IMR-90 (cell line): ENCODE results near the gene KRT1. TPM values are rescaled to one million over a fixed set of nuclear protein-coding genes. Genes with fewer than 3 reads are reported as not detected.

ENCODE experiments used
- ATAC-seq: fragments of 200-7000 bp; cut with Tn5 transposase; 2 replicates; pipeline ENCODE4 v1.9.1; 2020; ENCODE audit warnings: low read depth, mild to moderate bottlenecking, moderate library complexity
- BruUV-seq: library from RNA; stranded (reverse); fragments of 400-500 nt; replicated peaks from 2 replicates; lab custom pipeline; 2021; lab: Mats Ljungman, UMichigan
- CTCF ChIA-PET: fragments of 300-600 bp; formaldehyde crosslinking; extraction: SDS; loops from one replicate; lab custom pipeline; 2021; ENCODE audit warnings: antibody characterized with exemption; lab: Yijun Ruan, JAX
- POLR2A ChIA-PET: fragments of 300-600 bp; sonication (Branson Sonifier 250); formaldehyde crosslinking; loops from one replicate; lab custom pipeline; 2022; ENCODE audit warnings: antibody characterized with exemption; ENCODE audit not compliant: unreplicated experiment; lab: Charles Lee
- DNase-seq: peaks from one replicate; pipeline ENCODE4 v3.0.0; 2013
- H2AFZ ChIP-seq: replicated peaks from 2 replicates; pipeline ENCODE3; 2013; ENCODE audit warnings: low read length, mild to moderate bottlenecking; ENCODE audit not compliant: poor library complexity
- H2AK5ac ChIP-seq: 2 replicates; pipeline ENCODE4 v1.6.1; 2013; ENCODE audit warnings: low read depth, low read length, inconsistent platforms
- H2AK9ac ChIP-seq: replicated peaks from 2 replicates; pipeline ENCODE3; 2013; ENCODE audit warnings: mild to moderate bottlenecking, low read depth, low read length, moderate library complexity; ENCODE audit not compliant: poor library complexity
- H2BK120ac ChIP-seq: 2 replicates; pipeline ENCODE4 v1.6.1; 2013; ENCODE audit warnings: low read depth, low read length, inconsistent platforms
- H2BK15ac ChIP-seq: 3 replicates; pipeline ENCODE4 v1.6.1; 2013; ENCODE audit warnings: low read depth, low read length, inconsistent platforms
- H2BK20ac ChIP-seq: 2 replicates; pipeline ENCODE4 v1.6.1; 2013; ENCODE audit warnings: low read depth, mild to moderate bottlenecking, inconsistent platforms, low read length, moderate library complexity
- H2BK5ac ChIP-seq: 2 replicates; pipeline ENCODE4 v1.6.1; 2013; ENCODE audit warnings: mild to moderate bottlenecking, low read depth, low read length, inconsistent platforms; ENCODE audit not compliant: poor library complexity, severe bottlenecking
- H3K14ac ChIP-seq: replicated peaks from 2 replicates; pipeline ENCODE4 v1.6.1; 2013; ENCODE audit warnings: low read depth, low read length, inconsistent platforms
- H3K18ac ChIP-seq: 2 replicates; pipeline ENCODE4 v1.6.1; 2013; ENCODE audit warnings: low read depth, low read length, control low read depth
- H3K23ac ChIP-seq: 2 replicates; pipeline ENCODE4 v1.6.1; 2013; ENCODE audit warnings: low read depth, low read length, inconsistent platforms
- H3K27ac ChIP-seq: 2 replicates; pipeline ENCODE4 v1.5.1; 2013; ENCODE audit warnings: mild to moderate bottlenecking, control low read depth, low read length; ENCODE audit not compliant: insufficient read depth
- H3K27me3 ChIP-seq: 2 replicates; pipeline ENCODE4 v1.6.1; 2013; ENCODE audit warnings: low read length; ENCODE audit not compliant: control insufficient read depth, insufficient read depth
- H3K36me3 ChIP-seq: 2 replicates; pipeline ENCODE4 v1.6.1; 2013; ENCODE audit warnings: low read length, mixed read lengths; ENCODE audit not compliant: control insufficient read depth, insufficient read depth
- H3K4ac ChIP-seq: 2 replicates; pipeline ENCODE4 v1.6.1; 2013; ENCODE audit warnings: low read depth, low read length, inconsistent platforms
- H3K4me1 ChIP-seq: 2 replicates; pipeline ENCODE4 v1.6.1; 2013; ENCODE audit warnings: low read length, mixed read lengths; ENCODE audit not compliant: control insufficient read depth, insufficient read depth
- H3K4me2 ChIP-seq: 2 replicates; pipeline ENCODE4 v1.6.1; 2013; ENCODE audit warnings: low read depth, mild to moderate bottlenecking, control low read depth, low read length, moderate library complexity
- H3K4me3 ChIP-seq: 2 replicates; pipeline ENCODE4 v1.5.1; 2013; ENCODE audit warnings: low read depth, mild to moderate bottlenecking, control low read depth, low read length, moderate library complexity; ENCODE audit not compliant: insufficient read depth
- H3K56ac ChIP-seq: 2 replicates; pipeline ENCODE4 v1.6.1; 2013; ENCODE audit warnings: low read length, inconsistent platforms; ENCODE audit not compliant: insufficient read depth; ENCODE audit errors: extremely low read depth
- H3K79me1 ChIP-seq, 2 experiments: 2 replicates each; pipeline ENCODE4 v1.6.1; 2013; ENCODE audit warnings: low read length in 2 of 2, inconsistent platforms in 1 of 2, low read depth in 1 of 2
- H3K9ac ChIP-seq: 2 replicates; pipeline ENCODE4 v1.6.1; 2013; ENCODE audit warnings: low read depth, low read length, control low read depth
- H3K9me1 ChIP-seq: 2 replicates; pipeline ENCODE4 v1.6.1; 2013; ENCODE audit warnings: low read length, inconsistent platforms; ENCODE audit not compliant: insufficient read depth
- H3K9me3 ChIP-seq: 2 replicates; pipeline ENCODE4 v1.6.1; 2013; ENCODE audit warnings: low read length; ENCODE audit not compliant: control insufficient read depth, insufficient read depth
- H4K20me1 ChIP-seq: 2 replicates; pipeline ENCODE4 v1.6.1; 2013; ENCODE audit warnings: low read length, inconsistent platforms; ENCODE audit not compliant: insufficient read depth
- H4K5ac ChIP-seq: 2 replicates; pipeline ENCODE4 v1.6.1; 2013; ENCODE audit warnings: mild to moderate bottlenecking, low read depth, low read length, control low read depth
- H4K8ac ChIP-seq, 2 experiments: 2 replicates each; pipeline ENCODE4 v1.6.1; 2013; ENCODE audit warnings: low read depth in 2 of 2, low read length in 2 of 2, control low read depth in 1 of 2, inconsistent platforms in 1 of 2
- H4K91ac ChIP-seq: 2 replicates; pipeline ENCODE4 v1.6.1; 2013; ENCODE audit warnings: low read depth, low read length, inconsistent platforms; ENCODE audit not compliant: insufficient read depth
- BHLHE40 ChIP-seq: fragments of 150-350 bp; IDR thresholded peaks from 2 replicates; pipeline ENCODE4 v1.6.1; 2016; ENCODE audit warnings: mild to moderate bottlenecking, low read depth, low read length
- CEBPB ChIP-seq: IDR thresholded peaks from 2 replicates; pipeline ENCODE4 v1.6.1; 2012; ENCODE audit warnings: low read depth, low read length, improper control_type of control experiment
- CHD1 ChIP-seq: IDR thresholded peaks from 2 replicates; pipeline ENCODE4 v1.6.1; 2012; ENCODE audit warnings: low read depth, low read length, improper control_type of control experiment
- CTCF ChIP-seq: conservative IDR thresholded peaks from 2 replicates; pipeline ENCODE4 v1.5.1; 2012; ENCODE audit warnings: mild to moderate bottlenecking, low read depth, low read length, improper control_type of control experiment
- ELK1 ChIP-seq: fragments of 150-350 bp; IDR thresholded peaks from 2 replicates; pipeline ENCODE4 v1.6.1; 2016; ENCODE audit warnings: low read depth, mild to moderate bottlenecking, low read length, moderate library complexity, borderline replicate concordance
- FOS ChIP-seq: fragments of 150-350 bp; IDR thresholded peaks from 2 replicates; pipeline ENCODE4 v1.6.1; 2016; ENCODE audit warnings: low read depth, low read length
- MAFK ChIP-seq: IDR thresholded peaks from 2 replicates; pipeline ENCODE4 v1.6.1; 2012; ENCODE audit warnings: low read depth, low read length, improper control_type of control experiment
- MAZ ChIP-seq: IDR thresholded peaks from 2 replicates; pipeline ENCODE4 v1.6.1; 2012; ENCODE audit warnings: low read depth, mild to moderate bottlenecking, low read length, improper control_type of control experiment, moderate library complexity, borderline replicate concordance
- MXI1 ChIP-seq: IDR thresholded peaks from 2 replicates; pipeline ENCODE4 v1.6.1; 2012; ENCODE audit warnings: low read depth, mild to moderate bottlenecking, low read length, moderate library complexity, borderline replicate concordance
- NFE2L2 ChIP-seq: fragments of 150-350 bp; IDR thresholded peaks from 2 replicates; pipeline ENCODE4 v1.6.1; 2016; ENCODE audit warnings: low read depth, mild to moderate bottlenecking, low read length
- POLR2A ChIP-seq: IDR thresholded peaks from 2 replicates; pipeline ENCODE4 v1.6.1; 2012; ENCODE audit warnings: mild to moderate bottlenecking, low read depth, low read length
- RAD21 ChIP-seq: IDR thresholded peaks from 2 replicates; pipeline ENCODE4 v1.6.1; 2012; ENCODE audit warnings: low read length, improper control_type of control experiment
- RCOR1 ChIP-seq: IDR thresholded peaks from 2 replicates; pipeline ENCODE4 v1.6.1; 2012; ENCODE audit warnings: mild to moderate bottlenecking, low read length, improper control_type of control experiment; ENCODE audit not compliant: insufficient replicate concordance
- RFX5 ChIP-seq: IDR thresholded peaks from 2 replicates; pipeline ENCODE4 v1.8.0; 2012; ENCODE audit warnings: low read depth, mild to moderate bottlenecking, low read length, moderate library complexity
- SMC3 ChIP-seq: fragments of 150-350 bp; IDR thresholded peaks from 2 replicates; pipeline ENCODE4 v1.6.1; 2016; ENCODE audit warnings: low read depth, mild to moderate bottlenecking, antibody characterized with exemption, low read length, moderate library complexity
- USF2 ChIP-seq: fragments of 150-350 bp; IDR thresholded peaks from 2 replicates; pipeline ENCODE4 v1.6.1; 2017; ENCODE audit warnings: mild to moderate bottlenecking, antibody characterized with exemption, low read length, low read depth
- WGBS, 2 experiments: methylation state at CpG; one replicate each; pipeline versions ENCODE4 v1.1.5 to v1.1.7; 2013; ENCODE audit warnings: missing lambda C conversion rate in 2 of 2; ENCODE audit not compliant: insufficient read length in 1 of 2; ENCODE audit errors: extremely low coverage in 2 of 2; 5-methylcytosine and 5-hydroxymethylcytosine counted together
- dilution Hi-C: fragments of 300-500 bp; cut with HindIII; formaldehyde crosslinking; loops from one replicate; pipeline ENCODE4 v1.14.3; 2018; ENCODE audit warnings: low sequenced_read_pairs; ENCODE audit not compliant: unreplicated experiment
- in situ Hi-C: fragments of 300-500 bp; cut with MboI; formaldehyde crosslinking; loops from 3 replicates; pipeline ENCODE4 v1.14.3; 2019; ENCODE audit warnings: low sequenced_read_pairs, inconsistent platforms, mixed read lengths
- intact Hi-C: fragments of 100-400 bp; cut with micrococcal nuclease; formaldehyde crosslinking; loops from 2 replicates; pipeline ENCODE4 v1.10.0; 2022
- polyA plus RNA-seq, 3 experiments: library from polyadenylated mRNA; depleted of rRNA; stranded (reverse); fragments of >200 nt; gene quantifications; 2 replicates each; pipeline ENCODE4 v1.2.3, GENCODE V29; 2012; ENCODE audit warnings: low replicate concordance in 1 of 3
- total RNA-seq: library from RNA; depleted of rRNA; stranded (reverse); fragments of >200 nt; gene quantifications from 2 replicates; pipeline ENCODE4 v1.2.3, GENCODE V29; 2012

KRT1 gene
- total and polyA plus RNA-seq, 2 of the 4 experiments (the other 2 are of a cell fraction) = not detected

GRCh38 chr12:52699960-52700359 lies 19.8 kb upstream of the KRT1 start:
- in situ Hi-C loops (no loop called here), dilution Hi-C loops (no loop called here), intact Hi-C loops (no loop called here)
- H4K91ac ChIP-seq = no peak overlapping the region
- H3K4me3 ChIP-seq = no peak overlapping the region
- DNase-seq (no peak), ATAC-seq (no peak)
- no peak overlapping the region for H3K4ac ChIP-seq
- no peak overlapping the region for H2BK20ac ChIP-seq
- peaks cover 24% of the 10 kb centered on the region for H3K27me3 ChIP-seq
- H3K14ac ChIP-seq = no peak overlapping the region
- no peaks in the 10 kb centered on the region for H3K36me3 ChIP-seq
- H3K18ac ChIP-seq = no peak overlapping the region
- no peak overlapping the region for H3K27ac ChIP-seq
- H4K20me1 ChIP-seq = no peaks in the 10 kb centered on the region
- no peak overlapping the region for H2BK5ac ChIP-seq
- H2AK5ac ChIP-seq = no peak overlapping the region
- no peak overlapping the region for H2AK9ac ChIP-seq
- H4K5ac ChIP-seq = no peak overlapping the region
- no peaks in the 10 kb centered on the region for H3K4me1 ChIP-seq
- H3K23ac ChIP-seq = no peak overlapping the region
- H3K79me1 ChIP-seq = no peaks in the 10 kb centered on the region
- no peak overlapping the region for H3K4me2 ChIP-seq
- no TSS peak for BruUV-seq
- H4K8ac ChIP-seq = no peak overlapping the region
- no peak overlapping the region for H3K9ac ChIP-seq
- no peak overlapping the region for H2BK15ac ChIP-seq
- ChIA-PET CTCF (no interaction called here), POLR2A (no interaction called here)
- no peaks in the 10 kb centered on the region; the same call in 1 of the 2 replicates for H3K9me1 ChIP-seq
- H3K56ac ChIP-seq = no peak overlapping the region
- no peak overlapping the region for H2BK120ac ChIP-seq
- no peaks in the 10 kb centered on the region for H3K9me3 ChIP-seq
- H2AFZ ChIP-seq = no peak overlapping the region
- WGBS, 2 experiments = no CpG with 5 or more reads among the region's 2 CpGs
- no peak for TF ChIP-seq ELK1
- no peak for TF ChIP-seq MXI1
- no peak for TF ChIP-seq RCOR1
- TF ChIP-seq RAD21 = no peak
- no peak for TF ChIP-seq CHD1
- no peak for TF ChIP-seq POLR2A
- TF ChIP-seq RFX5 = no peak
- TF ChIP-seq USF2 = no peak
- no peak for TF ChIP-seq CEBPB
- TF ChIP-seq MAZ = no peak
- TF ChIP-seq MAFK = no peak
- no peak for TF ChIP-seq FOS
- TF ChIP-seq SMC3 = no peak
- no peak for TF ChIP-seq NFE2L2
- TF ChIP-seq BHLHE40 = no peak
- no peak for TF ChIP-seq CTCF
